Panc1 (cell line): ENCODE measurements around the gene PBX1. TPM values are rescaled to one million over a fixed set of nuclear protein-coding genes. Genes with fewer than 3 reads are reported as not detected.

Source experiments
- ATAC-seq: fragments of 200-7000 bp; cut with Tn5 transposase; 2 replicates; pipeline ENCODE4 v1.9.1; 2020; ENCODE audit warnings: mild to moderate bottlenecking, moderate library complexity
- BruUV-seq: library from RNA; stranded (reverse); fragments of 400-500 nt; replicated peaks from 2 replicates; lab custom pipeline; 2021; lab: Mats Ljungman, UMichigan
- CTCF ChIA-PET: fragments of 300-600 bp; sonication (Branson Sonifier 250); formaldehyde crosslinking; loops from one replicate; lab custom pipeline; 2022; ENCODE audit warnings: antibody characterized with exemption; lab: Charles Lee
- POLR2A ChIA-PET: fragments of 300-600 bp; sonication (Branson Sonifier 250); formaldehyde crosslinking; loops from one replicate; lab custom pipeline; 2022; ENCODE audit warnings: antibody characterized with exemption; lab: Charles Lee
- DNase-seq: peaks from one replicate; pipeline ENCODE4 v3.0.0-alpha.2; 2010; ENCODE audit warnings: low read depth, low spot score
- H3K27ac ChIP-seq: 2 replicates; pipeline ENCODE4 v1.5.1; 2011; ENCODE audit warnings: mild to moderate bottlenecking, low read length, inconsistent platforms
- H3K27me3 ChIP-seq: fragments of 200-500 bp; sonication (Bioruptor generic); 2 replicates; pipeline ENCODE4 v1.6.0; 2014; ENCODE audit warnings: low read length, inconsistent platforms; ENCODE audit not compliant: control insufficient read depth, insufficient read depth
- H3K36me3 ChIP-seq: fragments of 200-500 bp; sonication (Bioruptor generic); 2 replicates; pipeline ENCODE4 v1.5.1; 2014; ENCODE audit warnings: inconsistent platforms, mild to moderate bottlenecking, low read length, moderate library complexity; ENCODE audit not compliant: control insufficient read depth, insufficient read depth
- H3K4me1 ChIP-seq: 2 replicates; pipeline ENCODE4 v1.5.1; 2011; ENCODE audit warnings: inconsistent platforms, mild to moderate bottlenecking, low read length, moderate library complexity; ENCODE audit not compliant: control insufficient read depth, insufficient read depth
- H3K4me3 ChIP-seq, 2 experiments: 2 replicates each; pipeline ENCODE4 v1.5.1; 2011 to 2012; ENCODE audit warnings: low read depth in 2 of 2, low read length in 2 of 2, mild to moderate bottlenecking in 2 of 2, inconsistent platforms in 1 of 2, moderate library complexity in 1 of 2
- H3K9me3 ChIP-seq: fragments of 200-500 bp; sonication (Bioruptor generic); 2 replicates; pipeline ENCODE4 v1.5.1; 2014; ENCODE audit warnings: low read depth, mild to moderate bottlenecking, inconsistent platforms, low read length, moderate library complexity; ENCODE audit not compliant: control insufficient read depth, insufficient read depth
- CTCF ChIP-seq: fragments of 450-650 bp; IDR thresholded peaks from 2 replicates; pipeline ENCODE4 v1.5.1; 2017; ENCODE audit warnings: mild to moderate bottlenecking
- POLR2AphosphoS5 ChIP-seq: IDR thresholded peaks from 2 replicates; pipeline ENCODE4 v1.6.1; 2012; ENCODE audit warnings: mild to moderate bottlenecking, low read depth, low read length, moderate library complexity
- REST ChIP-seq, 2 experiments: IDR thresholded peaks; 2 replicates each; pipeline ENCODE4 v1.6.1; 2011 to 2012; ENCODE audit warnings: low read depth in 2 of 2, control low read depth in 1 of 2, low read length in 1 of 2, mild to moderate bottlenecking in 1 of 2, moderate library complexity in 1 of 2; ENCODE audit not compliant: insufficient read depth in 1 of 2
- SIN3A ChIP-seq: IDR thresholded peaks from 2 replicates; pipeline ENCODE4 v1.6.1; 2012; ENCODE audit warnings: low read depth, mild to moderate bottlenecking, low read length, moderate library complexity, borderline replicate concordance; ENCODE audit not compliant: insufficient read depth
- TCF7L2 ChIP-seq: IDR thresholded peaks from 2 replicates; pipeline ENCODE4 v1.6.1; 2011; ENCODE audit warnings: mild to moderate bottlenecking, low read depth, low read length, inconsistent platforms
- in situ Hi-C: cut with HindIII; loops from 2 replicates; pipeline ENCODE4 v1.10.0; 2016; ENCODE audit warnings: low sequenced_read_pairs, low pct_unique_long_range_greater_than_20kb
- intact Hi-C: fragments of 100-400 bp; cut with micrococcal nuclease; formaldehyde crosslinking; loops from one replicate; pipeline ENCODE4 v1.10.0; 2022; ENCODE audit not compliant: unreplicated experiment
- total RNA-seq: library from RNA; stranded (reverse); gene quantifications from one replicate; pipeline ENCODE4 v1.2.1, GENCODE V29; 2021; ENCODE audit not compliant: unreplicated experiment

PBX1 gene
- total RNA-seq, 1 experiment from 2014 or later: 2.0 TPM

- ChIA-PET POLR2A (no interaction called here), CTCF (no interaction called here)
- BruUV-seq: no TSS peak
- in situ Hi-C loops: no loop called here
- Histone ChIP-seq H3K4me1 (no peaks in the 10 kb centered on the region), H3K36me3 (no peaks in the 10 kb centered on the region), H3K4me3 (no peak overlapping the region), H3K9me3 (no peaks in the 10 kb centered on the region), H3K27me3 (no peaks in the 10 kb centered on the region), H3K27ac (no peak overlapping the region)
- ATAC-seq: no peak
- TF ChIP-seq CTCF (no peak), SIN3A (no peak), POLR2AphosphoS5 (no peak), REST (IDR thresholded peaks at IDR 0.05; ENCODE audit: insufficient read depth in 1 of 2, low read depth in 2 of 2, low read length in 1 of 2) (no peak), TCF7L2 (no peak)
- intact Hi-C loops: no loop called here
- DNase-seq: no peak
Measured at GRCh38 chr1:164861632-164862031, 302.6 kb downstream of the PBX1 start.

GRCh38 chr1:164863056-164863455 lies 304.1 kb downstream of the PBX1 start:
- no peak for ATAC-seq
- no peaks in the 10 kb centered on the region for H3K27me3 ChIP-seq
- in situ Hi-C loops: no loop called here

More at GRCh38 chr1:164863056-164863455, 304.1 kb downstream of the PBX1 start:
- Histone ChIP-seq H3K4me1 (no peaks in the 10 kb centered on the region), H3K4me3 (no peak overlapping the region), H3K27ac (no peak overlapping the region), H3K9me3 (no peaks in the 10 kb centered on the region), H3K36me3 (no peaks in the 10 kb centered on the region)
- CTCF ChIA-PET: no interaction called here
- POLR2A ChIA-PET: no interaction called here
- intact Hi-C loops: no loop called here
- no TSS peak for BruUV-seq
- DNase-seq: no peak
- TF ChIP-seq CTCF (no peak), TCF7L2 (no peak), SIN3A (no peak), REST (IDR thresholded peaks at IDR 0.05; ENCODE audit: insufficient read depth in 1 of 2, low read depth in 2 of 2, low read length in 1 of 2) (no peak), POLR2AphosphoS5 (no peak)
